Activated CD8-positive, alpha-beta memory T cell treated with anti-CD3 and anti-CD28 coated beads for 36 hours (primary cell): ENCODE measurements around the gene CTNNA3. TPM values are rescaled to one million over a fixed set of nuclear protein-coding genes. Genes with fewer than 3 reads are reported as not detected.
"Not testable (repeated sequence)": the region's sequence is repeated elsewhere in the genome, so short reads cannot be mapped to it uniquely, and the experiment has no call there.

Source experiments
- CTCF ChIA-PET: fragments of 350-600 bp; sonication (Branson Sonifier 250); formaldehyde crosslinking; loops from one replicate; lab custom pipeline; 2021; ENCODE audit warnings: antibody characterized with exemption; lab: Charles Lee
- POLR2A ChIA-PET: fragments of 350-600 bp; sonication (Branson Sonifier 250); formaldehyde crosslinking; loops from one replicate; lab custom pipeline; 2021; ENCODE audit warnings: antibody characterized with exemption; lab: Charles Lee
- total RNA-seq, 2 experiments: library from RNA; stranded (reverse); gene quantifications; one replicate each; pipeline ENCODE4 v1.2.3, GENCODE V29; 2021

Gene CTNNA3
- total RNA-seq, 2 experiments from 2014 or later = not detected

DNA sequence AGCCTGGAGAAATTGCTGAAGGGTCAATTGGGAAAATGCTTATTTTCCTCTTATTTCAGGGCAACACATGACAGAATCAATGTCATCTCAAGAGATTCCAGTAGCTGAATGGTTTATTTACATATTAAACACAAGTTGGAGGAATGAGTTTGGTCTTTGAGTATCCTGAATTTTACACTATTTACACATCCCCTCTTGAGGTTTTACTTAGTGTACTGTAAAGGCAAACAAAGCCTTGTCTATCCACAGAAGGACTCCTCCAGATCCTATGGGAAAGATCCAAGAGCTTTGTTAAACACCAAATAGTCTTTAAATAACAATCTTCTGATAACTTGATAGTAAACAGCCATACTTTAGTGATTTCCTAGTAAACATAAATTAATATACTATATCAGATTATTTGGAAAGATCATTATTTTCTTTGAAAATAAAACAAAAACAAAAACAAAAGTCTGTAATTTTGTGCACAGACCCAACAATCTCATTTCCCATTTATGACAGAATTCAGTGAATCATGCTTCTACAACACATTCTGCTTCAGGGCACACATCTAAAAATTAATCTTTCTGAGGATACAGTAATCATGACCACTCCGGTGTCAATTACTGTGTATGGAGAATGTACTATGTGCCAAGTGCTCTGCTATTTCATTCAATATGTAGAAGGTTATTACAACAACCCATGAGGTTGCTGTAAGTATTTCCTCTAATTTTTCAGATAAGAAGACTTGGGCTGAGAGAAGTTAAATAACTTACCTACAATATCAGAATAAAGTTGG, 1345.2 kb downstream of the CTNNA3 start:
- CTCF ChIA-PET = no interaction called here
- POLR2A ChIA-PET = no interaction called here

DNA sequence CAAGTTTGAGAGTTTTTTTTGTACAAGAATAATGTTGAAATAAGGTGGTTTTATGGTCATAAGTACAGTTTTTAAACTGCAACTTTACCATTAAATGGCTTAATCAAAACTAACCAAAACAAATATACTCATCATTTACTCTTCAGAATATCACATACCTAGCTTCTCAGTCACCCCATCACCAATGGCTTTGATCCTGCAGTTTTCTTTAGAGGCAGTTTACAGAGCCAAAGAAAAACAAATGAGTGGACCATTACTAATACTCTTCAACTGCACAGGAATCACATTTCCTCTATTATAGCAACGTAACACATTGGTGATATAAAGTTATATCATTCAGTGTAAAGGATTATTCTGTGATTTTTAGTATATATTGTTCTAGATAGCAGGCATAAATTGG, 1346.3 kb downstream of the CTNNA3 start:
- CTCF ChIA-PET = no interaction called here
- POLR2A ChIA-PET = no interaction called here

DNA sequence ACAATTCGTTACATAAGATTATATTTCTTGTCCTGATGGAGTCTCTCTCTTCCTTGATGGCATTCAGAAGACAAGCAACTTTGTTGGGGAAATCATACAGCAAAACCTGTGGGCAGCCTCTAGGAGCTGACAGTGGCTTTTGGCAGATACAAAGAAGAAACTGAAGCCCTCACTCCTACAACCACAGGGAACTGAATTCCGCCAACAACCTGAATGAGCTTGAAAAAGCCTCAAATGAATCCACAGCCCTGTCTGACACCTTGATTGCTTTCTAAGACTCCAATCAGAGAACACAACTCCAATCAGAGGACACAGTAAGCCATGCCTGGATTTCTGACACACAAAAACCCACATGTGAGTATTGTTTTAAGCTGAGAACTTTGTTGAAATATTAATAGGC, 1346.9 kb downstream of the CTNNA3 start:
- ChIA-PET CTCF (no interaction called here), POLR2A (no interaction called here)

DNA sequence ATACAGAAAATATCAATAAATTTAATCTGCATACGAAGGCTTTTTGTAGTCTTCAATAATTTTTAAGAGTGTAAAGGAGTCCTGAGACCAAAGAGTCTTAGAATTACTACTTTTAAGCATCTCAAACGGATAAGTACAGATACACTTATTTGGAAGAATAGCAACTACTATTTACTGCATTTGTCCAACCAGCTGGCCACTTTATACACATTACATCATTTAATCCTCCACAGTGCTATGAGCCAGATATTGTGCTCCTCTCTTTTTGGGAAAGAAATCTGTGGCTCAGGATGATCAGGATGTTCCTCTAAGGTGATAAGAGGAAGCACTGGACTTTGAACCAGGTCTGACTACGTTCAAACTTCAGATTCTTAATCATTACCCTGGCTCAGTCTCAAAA, 1358.8 kb downstream of the CTNNA3 start:
- ChIA-PET POLR2A (no interaction called here), CTCF (no interaction called here)

DNA sequence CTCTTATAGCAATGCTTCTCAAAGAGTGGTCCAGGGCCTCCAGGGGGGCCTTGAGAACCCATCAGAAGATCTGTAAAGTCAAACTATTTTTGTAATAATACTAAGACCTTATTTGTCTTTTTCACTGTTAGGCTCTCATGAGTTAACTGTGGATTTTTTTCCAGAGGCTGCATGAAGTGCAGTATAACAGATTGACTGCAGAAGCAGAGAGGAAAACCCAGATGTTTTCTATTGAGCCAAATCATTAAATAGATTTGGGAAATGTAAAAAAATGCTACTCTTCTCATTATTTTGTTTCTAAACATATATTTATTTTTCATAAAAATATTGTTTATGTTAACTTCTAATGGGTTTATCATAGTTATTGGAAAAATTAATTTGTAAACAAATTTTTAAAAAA, 1359.2 kb downstream of the CTNNA3 start:
- ChIA-PET CTCF (no interaction called here), POLR2A (no interaction called here)

DNA sequence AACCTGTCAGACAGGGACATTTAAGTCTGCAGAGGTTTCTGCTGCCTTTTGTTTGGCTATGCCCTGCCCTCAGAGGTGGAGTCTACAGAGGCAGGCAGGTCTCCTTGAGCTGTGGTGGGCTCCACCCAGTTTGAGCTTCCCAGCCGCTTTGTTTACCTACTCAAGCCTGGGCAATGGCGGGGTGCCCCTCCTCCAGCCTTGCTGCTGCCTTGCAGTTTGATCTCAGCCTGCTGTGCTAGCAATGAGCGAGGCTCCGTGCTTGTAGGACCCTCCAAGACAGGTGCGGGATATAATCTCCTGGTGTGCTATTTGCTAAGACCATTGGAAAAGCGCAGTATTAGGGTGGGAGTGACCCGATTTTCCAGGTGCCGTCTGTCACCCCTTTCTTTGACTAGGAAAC, 1360.2 kb downstream of the CTNNA3 start:
- POLR2A ChIA-PET, CTCF ChIA-PET: not testable (repeated sequence)

DNA sequence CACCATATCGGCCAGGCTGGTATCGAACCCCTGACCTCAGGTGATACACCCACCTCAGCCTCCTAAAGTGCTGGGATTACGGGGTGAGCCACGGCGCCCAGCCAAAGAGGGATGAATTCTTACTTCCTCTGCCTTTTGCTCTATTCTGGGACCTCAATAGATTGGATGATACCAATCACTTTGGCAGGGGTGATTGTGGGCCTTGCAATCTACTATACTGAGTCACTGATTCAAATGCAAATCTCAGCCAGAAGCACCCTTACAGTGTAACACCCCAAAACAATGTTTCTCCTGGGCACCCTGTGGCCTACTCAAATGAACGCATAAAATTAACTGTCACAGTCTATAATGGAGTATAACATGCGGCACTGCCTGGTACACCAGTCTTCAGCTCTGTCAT, 1366.8 kb downstream of the CTNNA3 start:
- ChIA-PET CTCF (no interaction called here), POLR2A (no interaction called here)

DNA sequence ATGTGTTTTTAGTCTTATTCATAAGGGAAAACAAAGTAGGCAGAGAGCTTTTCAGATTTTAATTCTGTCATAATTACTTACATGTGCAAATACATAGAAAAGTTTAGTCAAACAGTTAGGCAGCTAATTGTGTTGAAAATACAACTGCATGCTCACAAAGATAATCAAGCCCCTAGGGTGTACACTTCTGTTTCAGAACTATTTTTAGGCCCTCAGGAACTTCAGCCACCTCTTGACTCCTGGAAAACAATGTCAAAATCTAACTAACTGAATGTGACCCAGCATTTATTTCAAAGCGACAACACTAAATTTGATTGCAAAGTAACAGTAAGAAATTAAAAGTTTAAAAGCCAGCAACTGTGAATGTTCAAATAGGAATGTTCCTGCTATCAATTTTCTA, 1369.1 kb downstream of the CTNNA3 start:
- ChIA-PET CTCF (no interaction called here), POLR2A (no interaction called here)

DNA sequence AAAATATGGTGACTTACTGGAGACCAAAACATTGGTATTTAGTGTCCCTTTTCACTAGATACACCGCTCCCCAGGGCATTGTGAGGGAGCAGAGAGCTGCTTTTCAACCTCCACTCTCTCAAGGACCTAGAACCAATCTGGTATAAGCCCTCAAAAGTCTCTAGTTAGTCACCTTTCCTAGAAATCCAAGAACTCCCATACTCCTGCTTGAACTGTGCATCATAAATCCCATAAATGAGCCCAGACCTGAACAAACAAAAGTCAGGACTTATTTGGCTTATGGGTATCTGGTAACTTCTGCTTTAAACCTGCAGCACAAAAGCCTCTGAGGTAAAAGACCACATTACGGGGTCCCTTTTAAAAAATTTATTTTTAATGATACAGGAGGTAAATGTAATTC, 1373.2 kb downstream of the CTNNA3 start:
- CTCF ChIA-PET = no interaction called here
- POLR2A ChIA-PET = no interaction called here

DNA sequence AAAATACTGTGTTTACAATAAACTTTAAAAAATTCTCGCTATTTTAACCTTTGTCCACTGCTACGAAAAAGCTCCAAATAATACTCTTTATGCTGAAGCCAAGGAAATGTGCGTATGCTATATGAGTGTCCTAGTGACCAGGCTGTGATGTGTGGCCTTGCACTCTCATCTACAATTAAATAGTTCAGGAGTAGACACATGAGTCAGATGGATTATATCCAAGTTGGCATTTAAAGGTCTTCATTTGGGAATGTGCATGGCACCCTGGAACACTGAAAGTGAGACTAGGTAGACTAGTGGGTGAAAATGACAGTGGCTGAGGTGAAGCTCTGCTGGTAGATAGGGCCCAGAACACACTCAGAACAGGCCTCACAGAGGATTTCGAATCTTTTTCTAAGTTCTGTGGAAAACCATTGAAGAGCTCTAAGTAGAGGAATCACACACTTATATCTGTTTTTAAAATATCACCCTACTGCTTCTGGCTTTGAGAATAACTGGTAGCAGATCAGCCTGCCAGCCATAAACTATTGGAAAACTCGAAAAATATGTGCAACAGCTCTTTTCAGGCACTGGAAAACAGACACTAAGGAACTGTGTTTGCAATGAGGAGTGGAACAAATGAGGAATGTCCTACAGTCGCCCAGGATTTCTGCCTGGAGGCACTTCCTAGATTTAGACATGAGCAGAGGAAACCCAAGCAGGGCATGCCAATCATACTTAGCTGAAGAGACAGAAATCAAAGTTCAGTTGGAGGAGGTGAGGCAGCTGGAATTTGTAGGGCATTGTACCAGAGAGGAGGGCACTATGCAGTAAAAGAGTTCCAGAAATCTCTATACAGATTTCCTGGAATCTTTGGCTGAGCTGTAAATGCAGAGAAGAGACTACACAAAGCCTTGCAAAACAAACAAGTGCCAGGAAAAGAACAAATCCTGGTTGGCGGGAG, 1374.0 kb downstream of the CTNNA3 start:
- ChIA-PET POLR2A (no interaction called here), CTCF (no interaction called here)

DNA sequence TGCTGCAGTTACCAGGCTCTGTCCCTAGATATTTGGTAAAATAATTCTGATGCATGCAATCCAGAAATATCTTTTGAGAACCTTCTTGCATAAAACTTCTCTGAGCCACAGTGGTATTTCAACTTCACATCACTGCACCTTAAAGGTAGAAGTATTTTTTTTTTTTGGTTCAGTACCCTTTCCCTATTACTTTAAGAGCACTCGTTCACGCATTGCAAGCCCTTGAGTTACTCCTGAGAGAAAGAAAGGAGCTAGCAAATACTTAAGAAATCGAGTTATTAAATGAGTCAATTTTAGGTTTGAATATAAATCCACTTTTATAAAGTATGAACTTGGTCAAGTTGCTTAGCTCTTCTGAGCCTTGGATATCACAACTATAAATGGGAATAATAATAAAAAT, 1377.2 kb downstream of the CTNNA3 start:
- CTCF ChIA-PET = no interaction called here

DNA sequence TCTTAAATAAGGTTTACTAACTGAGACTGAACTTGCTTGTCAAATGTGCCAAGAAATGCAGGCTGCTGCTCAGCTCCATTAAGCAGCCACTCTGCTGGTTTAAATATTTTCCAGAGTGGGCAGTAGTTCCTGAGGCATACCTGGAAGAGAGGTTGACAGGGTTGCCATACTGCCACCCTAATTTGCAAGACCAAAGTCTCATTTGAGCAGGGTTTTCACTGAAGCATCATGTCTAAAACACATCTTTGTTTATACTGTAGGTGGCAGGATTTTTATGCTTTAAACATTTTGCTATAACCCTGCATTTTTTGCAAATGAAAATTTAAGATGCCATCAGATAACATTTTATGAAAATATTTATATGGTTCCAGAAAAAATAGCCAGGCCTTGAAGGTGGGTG, 1388.2 kb downstream of the CTNNA3 start:
- ChIA-PET POLR2A (no interaction called here), CTCF (no interaction called here)

More for the DNA sequence above, 1377.2 kb downstream of the CTNNA3 start:
- POLR2A ChIA-PET = no interaction called here

DNA sequence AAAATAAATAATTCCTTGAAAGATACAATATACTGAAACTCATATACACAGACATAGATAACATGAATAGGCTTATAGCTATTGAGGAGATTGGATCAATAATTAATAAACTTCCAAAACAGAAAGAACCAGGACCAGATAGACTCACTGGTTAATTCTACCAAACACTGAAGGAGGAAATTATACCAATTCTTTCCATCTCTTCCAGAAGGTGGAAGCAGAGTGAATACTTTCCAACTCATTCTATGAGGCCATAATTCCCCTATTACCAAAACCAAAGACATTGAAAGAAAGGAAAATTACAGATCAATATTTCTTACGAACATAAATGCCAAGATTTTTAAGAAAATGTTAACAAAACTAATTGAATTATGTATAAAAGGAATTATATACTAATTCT, 1394.9 kb downstream of the CTNNA3 start:
- ChIA-PET CTCF (no interaction called here), POLR2A (no interaction called here)

DNA sequence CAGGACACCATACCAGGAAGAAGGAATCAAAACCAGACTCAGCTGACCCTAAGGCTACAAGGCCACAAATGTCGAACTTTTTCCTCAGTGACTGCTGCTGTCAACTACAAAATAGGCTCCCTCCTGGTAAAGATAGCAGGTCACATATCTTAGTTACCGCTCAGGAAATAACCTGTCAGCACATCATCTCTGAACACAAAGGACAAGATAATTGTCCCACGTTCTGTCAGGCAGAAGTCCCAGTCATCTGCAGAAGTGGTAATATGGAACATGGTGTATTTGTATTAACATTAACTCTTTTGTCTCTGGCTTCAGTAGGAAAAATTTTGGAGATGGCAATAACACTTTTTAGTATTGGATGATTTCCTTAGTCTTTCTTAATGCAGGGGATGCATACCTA, 1400.4 kb downstream of the CTNNA3 start:
- ChIA-PET CTCF (no interaction called here), POLR2A (no interaction called here)

DNA sequence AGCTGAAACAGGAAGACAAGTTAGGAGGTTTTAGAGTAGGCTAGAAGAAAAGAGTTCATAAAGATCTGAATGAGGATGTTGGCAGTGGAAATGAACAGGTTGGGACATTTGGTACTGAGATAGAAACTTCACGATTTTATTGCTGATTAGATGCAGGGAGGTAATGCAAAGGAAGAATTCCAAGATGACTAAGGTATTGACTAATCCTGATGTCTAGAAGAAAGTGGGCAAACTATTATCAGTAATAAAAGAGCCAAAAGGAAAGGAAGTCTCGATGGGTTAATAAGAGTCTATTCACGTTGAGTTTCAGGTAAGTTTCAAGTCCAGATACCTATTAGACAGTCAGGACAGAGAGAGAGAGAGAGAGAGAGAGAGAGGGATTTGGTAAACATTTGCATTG, 1401.5 kb downstream of the CTNNA3 start:
- ChIA-PET POLR2A (no interaction called here), CTCF (no interaction called here)

DNA sequence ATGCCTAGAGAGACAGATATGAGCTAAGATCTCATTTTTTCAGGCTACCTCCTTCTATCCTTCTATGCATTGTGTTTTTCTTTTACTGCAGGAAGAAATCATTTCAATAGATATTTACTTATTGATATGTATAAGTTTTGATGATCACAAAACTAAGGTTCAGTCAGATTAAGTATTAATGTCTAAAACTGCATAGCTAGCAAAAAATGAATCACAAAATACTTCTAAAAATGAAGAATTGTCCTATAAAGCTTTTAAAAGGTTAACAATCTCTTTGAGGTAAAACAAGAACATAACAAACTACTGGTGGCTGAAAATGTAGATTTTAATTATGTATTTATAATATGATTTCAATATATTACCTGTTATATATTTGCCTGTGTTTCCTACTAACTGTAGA, 1403.1 kb downstream of the CTNNA3 start:
- ChIA-PET CTCF (no interaction called here), POLR2A (no interaction called here)

DNA sequence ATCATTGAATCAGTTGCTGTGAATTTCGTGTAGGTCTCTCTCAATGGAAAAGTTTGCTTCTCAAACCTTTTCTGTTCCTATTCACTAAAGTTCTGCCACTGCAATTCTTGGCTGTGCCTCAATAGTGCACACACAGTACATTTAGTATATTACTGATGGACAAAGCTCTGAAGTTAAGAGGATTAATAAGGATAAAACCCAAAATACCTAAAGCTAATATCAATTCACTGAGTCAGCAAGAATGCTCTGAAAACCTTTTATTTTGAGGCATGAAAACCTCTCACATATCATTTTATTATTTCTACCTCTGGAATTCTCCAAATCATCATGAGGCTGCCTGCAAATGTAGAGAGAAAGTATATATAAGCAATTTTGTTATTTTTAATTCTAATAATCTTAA, 1403.5 kb downstream of the CTNNA3 start:
- POLR2A ChIA-PET = no interaction called here
- CTCF ChIA-PET = no interaction called here

DNA sequence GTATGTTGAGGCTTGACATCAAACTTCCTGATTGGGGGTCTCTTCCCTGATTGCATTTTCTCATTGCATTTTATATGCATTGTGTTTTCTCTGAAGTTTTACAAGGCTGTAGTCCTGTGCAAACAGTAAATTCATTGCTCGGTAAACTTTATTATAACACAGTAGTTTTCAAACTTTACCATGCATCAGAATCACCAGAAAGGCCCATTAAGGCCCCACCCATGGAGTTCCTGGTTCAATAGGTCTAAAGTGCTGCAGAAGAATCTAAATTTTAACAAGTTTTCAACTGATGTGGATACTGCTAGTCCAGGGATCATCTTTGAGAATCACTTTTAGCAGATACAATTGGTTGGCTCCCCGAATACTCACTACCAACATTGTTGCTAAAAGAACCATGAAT, 1404.9 kb downstream of the CTNNA3 start:
- CTCF ChIA-PET = no interaction called here
- POLR2A ChIA-PET = no interaction called here

DNA sequence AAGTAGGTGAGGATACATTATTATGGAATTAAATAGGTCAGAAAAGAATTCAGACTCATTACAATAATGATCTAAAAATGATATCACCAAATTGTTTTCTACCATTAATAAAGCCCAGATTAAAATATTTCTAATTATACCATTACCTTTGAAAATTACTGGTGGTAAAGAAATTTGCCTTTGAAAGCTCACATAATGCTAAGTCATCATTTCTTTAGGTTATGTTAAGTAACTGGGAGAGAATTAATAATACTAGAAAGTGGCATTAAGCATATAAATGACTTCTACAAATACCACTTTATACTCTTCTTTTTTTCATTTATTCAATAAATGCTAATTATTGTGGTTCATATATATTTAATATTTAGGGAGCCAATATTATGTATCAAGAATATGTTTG, 1411.4 kb downstream of the CTNNA3 start:
- ChIA-PET CTCF (no interaction called here), POLR2A (no interaction called here)

DNA sequence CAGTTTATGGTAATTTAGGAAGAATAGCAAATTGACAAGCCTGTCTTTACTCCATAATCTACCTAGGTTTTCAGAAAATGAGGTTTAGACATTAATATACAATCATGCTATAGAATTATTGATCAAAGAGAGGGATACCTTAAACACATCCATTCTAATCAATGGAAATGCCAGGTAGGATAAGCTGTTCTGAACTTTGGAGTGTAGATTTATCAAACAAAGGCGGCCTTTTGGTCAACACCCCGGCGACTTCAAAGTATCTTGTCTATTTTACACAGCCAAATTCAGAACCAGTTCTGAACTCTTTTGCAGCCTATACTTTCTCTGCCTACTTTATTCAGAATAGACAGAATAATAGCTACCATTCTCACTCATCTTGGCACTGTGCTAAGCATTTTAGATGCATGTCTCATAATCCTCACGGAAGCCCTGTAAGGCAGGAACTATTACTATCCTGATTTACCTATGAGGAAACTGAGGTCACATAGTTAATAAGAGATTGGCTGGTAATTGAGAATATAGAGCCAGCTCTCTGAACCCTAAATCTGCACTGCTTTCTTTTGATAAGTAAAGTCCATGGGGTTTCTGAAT, 1412.0 kb downstream of the CTNNA3 start:
- CTCF ChIA-PET = no interaction called here

DNA sequence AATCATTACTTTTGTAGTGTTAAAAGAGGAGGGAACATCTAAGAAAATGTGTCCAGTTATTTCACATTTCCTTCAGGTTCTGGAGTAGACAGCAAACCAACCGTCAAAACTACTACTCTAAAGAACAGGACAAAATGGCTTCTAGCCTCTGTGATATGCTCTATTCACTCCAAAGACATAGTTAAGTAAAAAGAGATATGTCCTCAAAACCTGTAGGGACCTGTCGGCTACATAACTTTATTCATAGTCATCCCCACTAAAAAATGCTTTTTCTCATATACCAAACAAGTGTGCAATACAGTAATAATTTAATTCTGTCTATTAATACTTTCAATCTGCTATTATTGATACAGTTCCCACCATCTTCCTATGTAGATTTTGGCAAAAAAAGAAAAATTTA, 1412.9 kb downstream of the CTNNA3 start:
- ChIA-PET POLR2A (no interaction called here), CTCF (no interaction called here)

More for the DNA sequence above, 1412.0 kb downstream of the CTNNA3 start:
- POLR2A ChIA-PET = no interaction called here
